OCI-LY3 (cell line): ENCODE data around the gene ARHGEF6.
"Not testable (repeated sequence)": the region's sequence is repeated elsewhere in the genome, so short reads cannot be mapped to it uniquely, and the experiment has no call there.

Experiments used
- H2AFZ ChIP-seq: fragments of 200-600, 300-600 bp; shearing (Covaris generic); 2 replicates; pipeline ENCODE4 v1.6.0; 2014; ENCODE audit warnings: antibody characterized with exemption, low read depth, low read length
- H3K27ac ChIP-seq: fragments of 200-600, 300-600 bp; sonication (generic); 2 replicates; pipeline ENCODE4 v1.5.1; 2014; ENCODE audit warnings: mild to moderate bottlenecking, low read length, moderate library complexity, mixed read lengths
- H3K27me3 ChIP-seq: fragments of 200-600, 300-600 bp; sonication (generic); 2 replicates; pipeline ENCODE4 v1.6.1; 2014; ENCODE audit warnings: low read depth, low read length, mixed read lengths
- H3K36me3 ChIP-seq: fragments of 200-600, 300-600 bp; sonication (generic); replicated peaks from 2 replicates; pipeline ENCODE3; 2014; ENCODE audit warnings: low read depth, low read length, mixed read lengths
- H3K4me1 ChIP-seq: fragments of 300-600, 200-600 bp; sonication (generic); 2 replicates; pipeline ENCODE4 v1.6.1; 2014; ENCODE audit warnings: low read length, mixed read lengths
- H3K4me2 ChIP-seq: fragments of 200-600, 300-600 bp; sonication (generic); 2 replicates; pipeline ENCODE4 v1.6.1; 2014; ENCODE audit warnings: low read length, mixed read lengths
- H3K4me3 ChIP-seq: fragments of 300-600, 200-600 bp; sonication (generic); 2 replicates; pipeline ENCODE4 v1.5.1; 2014; ENCODE audit warnings: antibody characterized with exemption, mild to moderate bottlenecking, low read length, moderate library complexity
- H3K79me2 ChIP-seq: fragments of 300-600, 200-600 bp; shearing (Covaris generic); 2 replicates; pipeline ENCODE4 v1.6.1; 2014; ENCODE audit warnings: mild to moderate bottlenecking, low read length, mixed read lengths
- H3K9ac ChIP-seq: fragments of 300-600, 200-600 bp; shearing (Covaris generic); 2 replicates; pipeline ENCODE4 v1.6.0; 2014; ENCODE audit warnings: mild to moderate bottlenecking, low read length, moderate library complexity
- H3K9me3 ChIP-seq: fragments of 200-600, 300-600 bp; shearing (Covaris generic); 2 replicates; pipeline ENCODE4 v1.6.1; 2014; ENCODE audit warnings: low read length, mixed read lengths; ENCODE audit not compliant: insufficient read depth
- H4K20me1 ChIP-seq: fragments of 200-600, 300-600 bp; sonication (generic); 2 replicates; pipeline ENCODE4 v1.6.1; 2016; ENCODE audit warnings: low read length, mixed read lengths; ENCODE audit not compliant: insufficient read depth
- EZH2phosphoT487 ChIP-seq: fragments of 200-600 bp; shearing (Covaris generic); IDR thresholded peaks from 2 replicates; pipeline ENCODE4 v1.6.1; 2018; ENCODE audit warnings: antibody characterized with exemption, mixed run types, low read depth
- TF ChIP-seq, protein P1 (sequence below): fragments of 200-600, 300-600 bp; sonication (generic); IDR thresholded peaks from 2 replicates; pipeline ENCODE4 v1.5.1; 2014; ENCODE audit warnings: antibody characterized with exemption, low read length, low read depth

ARHGEF6 gene

DNA sequence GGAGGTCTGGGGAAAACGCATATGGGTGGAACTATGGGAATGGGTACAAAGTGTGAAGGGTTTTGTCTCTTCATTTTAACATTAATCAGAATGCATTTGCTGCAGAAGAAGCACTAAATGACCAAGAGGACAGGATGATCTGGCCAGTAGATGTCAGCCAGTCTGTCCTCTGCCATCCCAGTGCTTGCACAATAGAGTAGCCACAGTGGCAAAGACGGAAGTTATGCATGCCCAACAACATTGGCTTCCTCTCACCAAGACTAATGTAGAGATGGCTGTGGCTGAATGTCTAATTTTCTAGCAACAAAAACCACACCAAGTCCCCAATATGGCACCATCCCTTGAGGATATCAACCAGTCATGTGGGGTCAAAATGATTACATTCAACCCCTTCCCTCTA, 45.0 kb upstream of the ARHGEF6 start:
- Histone ChIP-seq H3K9me3 (no peaks in the 10 kb centered on the region), H3K27me3 (no peaks in the 10 kb centered on the region), H3K79me2 (no peaks in the 10 kb centered on the region), H3K36me3 (no peaks in the 10 kb centered on the region), H3K4me3 (no peak overlapping the region), H4K20me1 (no peaks in the 10 kb centered on the region), H3K4me1 (no peaks in the 10 kb centered on the region), H3K27ac (no peak overlapping the region), H3K9ac (no peak overlapping the region), H2AFZ (no peak overlapping the region), H3K4me2 (no peak overlapping the region)
- TF ChIP-seq, protein P1, sequence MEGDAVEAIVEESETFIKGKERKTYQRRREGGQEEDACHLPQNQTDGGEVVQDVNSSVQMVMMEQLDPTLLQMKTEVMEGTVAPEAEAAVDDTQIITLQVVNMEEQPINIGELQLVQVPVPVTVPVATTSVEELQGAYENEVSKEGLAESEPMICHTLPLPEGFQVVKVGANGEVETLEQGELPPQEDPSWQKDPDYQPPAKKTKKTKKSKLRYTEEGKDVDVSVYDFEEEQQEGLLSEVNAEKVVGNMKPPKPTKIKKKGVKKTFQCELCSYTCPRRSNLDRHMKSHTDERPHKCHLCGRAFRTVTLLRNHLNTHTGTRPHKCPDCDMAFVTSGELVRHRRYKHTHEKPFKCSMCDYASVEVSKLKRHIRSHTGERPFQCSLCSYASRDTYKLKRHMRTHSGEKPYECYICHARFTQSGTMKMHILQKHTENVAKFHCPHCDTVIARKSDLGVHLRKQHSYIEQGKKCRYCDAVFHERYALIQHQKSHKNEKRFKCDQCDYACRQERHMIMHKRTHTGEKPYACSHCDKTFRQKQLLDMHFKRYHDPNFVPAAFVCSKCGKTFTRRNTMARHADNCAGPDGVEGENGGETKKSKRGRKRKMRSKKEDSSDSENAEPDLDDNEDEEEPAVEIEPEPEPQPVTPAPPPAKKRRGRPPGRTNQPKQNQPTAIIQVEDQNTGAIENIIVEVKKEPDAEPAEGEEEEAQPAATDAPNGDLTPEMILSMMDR = no peak
- TF ChIP-seq EZH2phosphoT487 = no peak

DNA sequence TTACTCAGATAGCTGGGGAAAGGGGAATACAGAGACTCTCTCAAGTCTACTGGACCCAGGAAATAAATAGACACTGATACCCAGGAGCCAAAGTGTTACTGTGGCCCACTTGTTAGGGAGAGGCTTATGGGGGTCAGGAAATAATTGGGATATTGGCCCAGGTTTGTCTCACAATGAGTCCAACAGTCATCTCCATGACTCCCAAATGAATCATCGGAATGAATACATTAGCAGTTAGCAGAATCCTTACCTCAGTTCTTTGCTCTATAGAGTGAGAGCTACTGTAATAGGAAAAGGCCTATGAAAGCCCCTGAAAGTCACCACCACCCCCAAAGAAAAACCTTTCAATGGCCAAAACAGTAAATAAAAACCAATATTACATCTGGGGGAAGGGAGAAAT, 42.4 kb upstream of the ARHGEF6 start:
- Histone ChIP-seq H3K36me3 (no peaks in the 10 kb centered on the region), H3K9ac (no peak overlapping the region), H3K27me3 (no peaks in the 10 kb centered on the region), H3K9me3 (no peaks in the 10 kb centered on the region), H2AFZ (no peak overlapping the region), H3K4me3 (no peak overlapping the region), H3K4me2 (no peak overlapping the region), H3K4me1 (no peaks in the 10 kb centered on the region), H3K79me2 (no peaks in the 10 kb centered on the region), H4K20me1 (no peaks in the 10 kb centered on the region), H3K27ac (no peak overlapping the region)
- TF ChIP-seq, protein P1 = no peak

DNA sequence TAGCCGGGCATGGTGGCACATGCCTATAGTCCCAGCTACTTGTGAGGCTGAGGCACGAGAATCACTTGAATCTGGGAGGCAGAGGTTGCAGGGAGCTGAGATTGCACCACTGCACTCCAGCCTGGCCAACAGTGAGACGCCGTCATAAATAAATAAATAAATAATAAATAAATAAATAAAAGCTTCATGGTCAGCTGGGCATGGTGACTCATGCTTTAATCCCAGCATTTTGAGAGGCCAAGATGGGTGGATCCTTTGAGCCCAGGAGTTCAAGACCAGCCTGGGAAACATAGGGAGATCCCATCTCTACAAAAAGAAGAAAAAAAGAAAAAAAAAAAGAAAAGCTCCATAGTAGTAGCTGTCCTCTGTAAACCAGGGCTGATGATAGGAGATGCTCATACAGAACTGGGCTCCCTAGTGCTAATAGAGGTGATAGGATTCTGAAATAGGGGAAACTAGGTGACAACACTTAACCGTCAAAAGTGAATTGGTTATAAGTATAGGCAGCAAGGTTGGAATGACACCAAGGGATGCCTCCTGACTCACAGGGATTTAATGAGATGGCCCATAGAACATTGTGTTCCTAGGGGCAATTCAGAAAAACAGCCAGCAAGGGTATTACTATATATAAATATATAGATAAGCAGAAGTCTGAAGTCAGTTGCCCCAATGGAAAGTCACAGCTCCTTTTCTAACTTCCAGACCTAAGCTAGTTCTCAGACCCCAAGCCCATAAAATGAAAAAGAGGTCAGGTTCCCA, 41.8 kb upstream of the ARHGEF6 start:
- no peak for TF ChIP-seq EZH2phosphoT487
- TF ChIP-seq, protein P1 = no peak
- H3K27ac ChIP-seq = no peak overlapping the region
- no peaks in the 10 kb centered on the region for H3K36me3 ChIP-seq
- H3K4me2 ChIP-seq = no peak overlapping the region
- H3K79me2 ChIP-seq = no peaks in the 10 kb centered on the region
- H2AFZ ChIP-seq = no peak overlapping the region
- no peaks in the 10 kb centered on the region for H3K9me3 ChIP-seq
- H3K4me3 ChIP-seq = no peak overlapping the region
- no peaks in the 10 kb centered on the region for H3K4me1 ChIP-seq
- H3K27me3 ChIP-seq = no peaks in the 10 kb centered on the region
- no peak overlapping the region for H3K9ac ChIP-seq
- H4K20me1 ChIP-seq = no peaks in the 10 kb centered on the region

DNA sequence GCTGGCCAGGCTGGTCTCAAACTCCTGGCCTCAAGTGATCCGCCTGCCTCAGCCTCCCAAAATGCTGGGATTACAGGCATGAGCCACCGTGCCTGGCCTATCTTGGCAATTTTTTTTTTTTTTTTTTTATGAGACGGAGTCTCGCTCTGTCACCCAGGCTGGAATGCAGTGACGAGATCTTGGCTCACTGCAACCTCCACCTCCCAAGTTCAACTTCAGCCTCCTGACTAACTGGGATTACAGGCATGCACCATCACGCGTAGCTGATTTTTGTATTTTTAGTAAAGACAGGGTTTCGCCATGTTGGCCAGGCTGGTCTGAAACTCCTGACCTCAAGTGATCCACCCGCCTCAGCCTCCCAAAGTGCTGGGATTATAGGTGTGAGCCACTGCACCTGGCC, 39.0 kb upstream of the ARHGEF6 start:
- not testable (repeated sequence) for H2AFZ ChIP-seq, H3K4me3 ChIP-seq, H3K27ac ChIP-seq, H3K9me3 ChIP-seq, H3K27me3 ChIP-seq, H3K9ac ChIP-seq, H3K79me2 ChIP-seq, H4K20me1 ChIP-seq, H3K4me2 ChIP-seq, H3K36me3 ChIP-seq, H3K4me1 ChIP-seq
